NT2/D1 (cell line): ENCODE results near the gene INTS7.

ENCODE experiments used
- DNase-seq: peaks from one replicate; pipeline ENCODE4 v3.0.0-alpha.2; 2011; ENCODE audit warnings: low read depth, low spot score
- H3K27me3 ChIP-seq: 2 replicates; pipeline ENCODE4 v1.6.0; 2011; ENCODE audit warnings: mild to moderate bottlenecking; ENCODE audit not compliant: insufficient read length, insufficient read depth
- H3K36me3 ChIP-seq: 2 replicates; pipeline ENCODE4 v1.6.1; 2011; ENCODE audit warnings: mild to moderate bottlenecking, low read length, mixed read lengths; ENCODE audit not compliant: insufficient read depth, insufficient read length
- H3K4me1 ChIP-seq: 2 replicates; pipeline ENCODE4 v1.5.1; 2011; ENCODE audit not compliant: insufficient read depth, insufficient read length
- H3K4me3 ChIP-seq: 2 replicates; pipeline ENCODE4 v1.5.1; 2011; ENCODE audit warnings: low read depth; ENCODE audit not compliant: insufficient read length
- H3K9ac ChIP-seq: 2 replicates; pipeline ENCODE4 v1.6.0; 2011; ENCODE audit warnings: low read depth; ENCODE audit not compliant: insufficient read length
- H3K9me3 ChIP-seq: 2 replicates; pipeline ENCODE4 v1.5.1; 2011; ENCODE audit warnings: mild to moderate bottlenecking, low read length; ENCODE audit not compliant: insufficient read depth
- SUZ12 ChIP-seq: IDR thresholded peaks from 2 replicates; pipeline ENCODE4 v1.6.1; 2011; ENCODE audit not compliant: insufficient read length, insufficient read depth; ENCODE audit errors: extremely low read depth
- YY1 ChIP-seq: IDR thresholded peaks from 2 replicates; pipeline ENCODE4 v1.6.1; 2011; ENCODE audit not compliant: insufficient read length, insufficient read depth
- ZNF274 ChIP-seq: IDR thresholded peaks from 2 replicates; pipeline ENCODE4 v1.6.1; 2011; ENCODE audit warnings: mild to moderate bottlenecking, low read depth, low read length

INTS7 gene

GRCh38 chr1:212073490-212073889 lies 38.1 kb upstream of the INTS7 start:
- Histone ChIP-seq H3K9ac (no peak overlapping the region), H3K36me3 (peaks cover 75% of the 10 kb centered on the region), H3K27me3 (no peaks in the 10 kb centered on the region), H3K4me3 (no peak overlapping the region), H3K9me3 (no peaks in the 10 kb centered on the region), H3K4me1 (no peaks in the 10 kb centered on the region)
- no peak for TF ChIP-seq ZNF274
- TF ChIP-seq YY1: no peak
- no peak for TF ChIP-seq SUZ12
- no peak for DNase-seq

GRCh38 chr1:212072047-212072446 lies 36.7 kb upstream of the INTS7 start:
- Histone ChIP-seq H3K27me3 (no peaks in the 10 kb centered on the region), H3K4me3 (no peak overlapping the region), H3K9ac (no peak overlapping the region), H3K9me3 (no peaks in the 10 kb centered on the region), H3K4me1 (no peaks in the 10 kb centered on the region), H3K36me3 (peaks cover 76% of the 10 kb centered on the region)
- no peak for DNase-seq
- no peak for TF ChIP-seq SUZ12
- no peak for TF ChIP-seq YY1
- no peak for TF ChIP-seq ZNF274

GRCh38 chr1:212070720-212071302 lies 35.5 kb upstream of the INTS7 start:
- Histone ChIP-seq H3K4me1 (no peaks in the 10 kb centered on the region), H3K27me3 (no peaks in the 10 kb centered on the region), H3K36me3 (peaks cover 80% of the 10 kb centered on the region), H3K4me3 (no peak overlapping the region), H3K9ac (no peak overlapping the region), H3K9me3 (no peaks in the 10 kb centered on the region)
- no peak for DNase-seq
- TF ChIP-seq YY1 (no peak), ZNF274 (no peak), SUZ12 (no peak)

GRCh38 chr1:212067787-212068186 lies 32.4 kb upstream of the INTS7 start:
- peaks cover 85% of the 10 kb centered on the region for H3K36me3 ChIP-seq
- H3K4me1 ChIP-seq: no peaks in the 10 kb centered on the region
- no peaks in the 10 kb centered on the region for H3K9me3 ChIP-seq
- no peaks in the 10 kb centered on the region for H3K27me3 ChIP-seq
- no peak overlapping the region for H3K4me3 ChIP-seq
- no peak for DNase-seq
- TF ChIP-seq ZNF274 (no peak), YY1 (no peak), SUZ12 (no peak)
- H3K9ac ChIP-seq: no peak overlapping the region

GRCh38 chr1:212062832-212063438 lies 27.6 kb upstream of the INTS7 start:
- no peak for TF ChIP-seq YY1
- TF ChIP-seq ZNF274: no peak
- TF ChIP-seq SUZ12: no peak
- H3K9me3 ChIP-seq: no peaks in the 10 kb centered on the region
- H3K4me3 ChIP-seq: no peak overlapping the region
- no peaks in the 10 kb centered on the region for H3K4me1 ChIP-seq
- H3K36me3 ChIP-seq: peaks cover 59% of the 10 kb centered on the region
- no peak for DNase-seq
- H3K27me3 ChIP-seq: no peaks in the 10 kb centered on the region
- no peak overlapping the region for H3K9ac ChIP-seq

GRCh38 chr1:212060632-212061472 lies 25.5 kb upstream of the INTS7 start:
- Histone ChIP-seq H3K9me3 (peaks cover 17% of the 10 kb centered on the region; the same call in 1 of the 2 replicates), H3K9ac (no peak overlapping the region), H3K4me1 (no peaks in the 10 kb centered on the region), H3K4me3 (no peak overlapping the region), H3K36me3 (peaks cover 59% of the 10 kb centered on the region), H3K27me3 (no peaks in the 10 kb centered on the region)
- TF ChIP-seq YY1 (no peak), SUZ12 (no peak), ZNF274 (no peak)
- no peak for DNase-seq

GRCh38 chr1:212055333-212055732 lies 20.0 kb upstream of the INTS7 start:
- Histone ChIP-seq H3K9me3 (peaks cover 31% of the 10 kb centered on the region; the same call in 1 of the 2 replicates), H3K4me1 (no peaks in the 10 kb centered on the region), H3K36me3 (peaks cover 70% of the 10 kb centered on the region), H3K9ac (no peak overlapping the region), H3K4me3 (no peak overlapping the region), H3K27me3 (no peaks in the 10 kb centered on the region)
- no peak for DNase-seq
- TF ChIP-seq YY1 (no peak), ZNF274 (no peak), SUZ12 (no peak)
